Gastrocnemius medialis (tissue), 4 donors: Measurements from ENCODE around the gene WIZ.

ENCODE experiments used
- CTCF ChIP-seq, 5 experiments: fragments of 450-650 bp in 3 of 5; fragments of 200-600 bp in 2 of 5; sonication (generic) in 2 of 5; IDR thresholded peaks in 4 of 5; conservative IDR thresholded peaks in 1 of 5; 1 replicate in 4 of 5; 2 replicates in 1 of 5; pipeline ENCODE4 v1.5.1; 2016 to 2019; ENCODE audit warnings: antibody characterized with exemption in 5 of 5, mild to moderate bottlenecking in 3 of 5, moderate library complexity in 3 of 5
- POLR2A ChIP-seq, 2 donors: fragments of 450-650 bp; IDR thresholded peaks; one replicate each; pipeline ENCODE4 v1.6.1; 2017; ENCODE audit warnings: antibody characterized with exemption in 2 of 2, mild to moderate bottlenecking in 2 of 2, moderate library complexity in 2 of 2

- no peak for TF ChIP-seq CTCF (IDR thresholded peaks at IDR 0.05 in 4 of 5, conservative IDR thresholded peaks at IDR 0.05 in 1 of 5)
- TF ChIP-seq POLR2A (IDR thresholded peaks at IDR 0.05) = no peak
These were observed 28.5 kb downstream of the WIZ start for GRCh38 chr19:15421136-15421695.
